ENCODE measurements around the gene ADGRF1. TPM values are rescaled to one million over a fixed set of nuclear protein-coding genes. Genes with fewer than 3 reads are reported as not detected.

ADGRF1 gene
- polyA plus RNA-seq, 2 of the 4 experiments (the other 2 are of a cell fraction): 0.01 TPM; not detected in 1

DNA sequence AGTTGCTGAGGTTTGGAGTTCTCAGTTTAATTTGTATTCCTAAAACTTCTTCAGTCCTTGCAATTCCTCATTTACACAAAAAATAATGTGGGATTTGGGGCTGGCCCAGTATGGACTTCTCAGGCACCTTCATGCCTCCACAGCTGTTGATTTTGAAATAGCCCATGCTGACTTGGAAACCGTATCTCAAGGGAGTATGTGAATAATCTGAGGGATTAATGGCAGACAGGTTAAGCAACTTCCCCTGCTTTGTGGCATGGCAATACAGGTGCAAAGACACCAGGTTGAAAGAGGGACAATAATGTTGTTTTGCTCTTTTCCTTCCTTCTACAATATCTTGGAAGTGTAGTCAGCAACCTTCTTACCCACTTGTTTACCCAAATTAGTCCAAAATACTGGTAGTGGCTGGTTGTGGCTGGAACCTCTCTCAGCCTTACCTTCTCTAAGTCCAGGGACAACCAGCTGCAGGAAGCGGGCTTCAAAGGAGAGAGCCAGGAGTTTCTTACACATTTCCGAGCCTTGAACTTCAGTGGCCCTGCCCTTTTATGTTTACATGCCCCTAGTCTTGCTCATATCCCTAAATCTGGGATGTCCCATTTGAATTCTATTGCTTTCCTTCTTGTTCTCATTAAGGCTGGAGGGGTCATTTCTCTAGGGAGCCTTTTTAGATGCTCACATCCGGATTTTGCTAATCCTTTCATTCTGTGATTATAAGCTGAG, 44.1 kb upstream of the ADGRF1 start:
- ChIA-PET CTCF (interaction anchor here (1.5 kb wide), 1 partner anchor 9 kb away, joined by 5 read pairs; no protein-coding TSS in a partner anchor), POLR2A (no interaction called here)
- Histone ChIP-seq H3K4me3 (no peak overlapping the region), H3K4me1 (no peaks in the 10 kb centered on the region), H3K9me3 (no peaks in the 10 kb centered on the region), H3K4me2 (no peak overlapping the region), H3K27ac (no peak overlapping the region)
- WGBS (ENCODE audit: missing lambda C conversion rate): 77% methylated on average over 4 of the region's 4 CpGs
- no peak for TF ChIP-seq MAZ (IDR thresholded peaks at IDR 0.05; ENCODE audit: borderline replicate concordance, low read depth, low read length)
- TF ChIP-seq TFCP2L1 (CRISPR knock-in tag; IDR thresholded peaks at IDR 0.05): no peak
- no peak for TF ChIP-seq KDM1A (IDR thresholded peaks at IDR 0.05; ENCODE audit: low read depth)
- no peak for TF ChIP-seq CBX2 (IDR thresholded peaks at IDR 0.05; ENCODE audit: borderline replicate concordance, low read depth)
- no peak for TF ChIP-seq PBX3 (IDR thresholded peaks at IDR 0.05)
- no peak for TF ChIP-seq CBX8 (IDR thresholded peaks at IDR 0.05)
- TF ChIP-seq, protein P1, sequence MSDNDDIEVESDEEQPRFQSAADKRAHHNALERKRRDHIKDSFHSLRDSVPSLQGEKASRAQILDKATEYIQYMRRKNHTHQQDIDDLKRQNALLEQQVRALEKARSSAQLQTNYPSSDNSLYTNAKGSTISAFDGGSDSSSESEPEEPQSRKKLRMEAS (IDR thresholded peaks at IDR 0.05): no peak
- TF ChIP-seq USF2 (IDR thresholded peaks at IDR 0.05): no peak
- no peak for TF ChIP-seq TP53 (CRISPR knock-in tag; IDR thresholded peaks at IDR 0.05)
- no peak for TF ChIP-seq EP300 (IDR thresholded peaks at IDR 0.05)
- TF ChIP-seq POLR2A (IDR thresholded peaks at IDR 0.05; ENCODE audit: low read length): no peak
- TF ChIP-seq HOXB13 (CRISPR knock-in tag; IDR thresholded peaks at IDR 0.05; ENCODE audit: low read depth): no peak
- no peak for TF ChIP-seq MYC (IDR thresholded peaks at IDR 0.05; ENCODE audit: borderline replicate concordance, low read length)
- FAIRE-seq (no peak), ATAC-seq (no peak), DNase-seq (ENCODE audit: low read depth in 1 of 2, low spot score in 1 of 2) (no peak)

GRCh38 chr6:47084610-47085009, 42.5 kb upstream of the ADGRF1 start:
- ChIA-PET CTCF (interaction anchor here (1.3 to 2.1 kb wide), 4 partner anchors 9 to 225 kb away, joined by 3 to 5 read pairs (median 5); partner anchors contain the start of gene TNFRSF21), POLR2A (no interaction called here)
- WGBS (ENCODE audit: missing lambda C conversion rate): 69% methylated on average over 2 of the region's 2 CpGs
- Histone ChIP-seq H3K9me3 (no peaks in the 10 kb centered on the region), H3K4me1 (no peaks in the 10 kb centered on the region), H3K4me2 (no peak overlapping the region), H3K4me3 (no peak overlapping the region), H3K27ac (no peak overlapping the region)
- ATAC-seq: no peak
- TF ChIP-seq CHD4 (IDR thresholded peaks at IDR 0.05; ENCODE audit: borderline replicate concordance) (no peak), EP300 (IDR thresholded peaks at IDR 0.05) (no peak), GATA3 (IDR thresholded peaks at IDR 0.05; ENCODE audit: borderline replicate concordance) (no peak), HDAC2 (IDR thresholded peaks at IDR 0.05) (no peak), POLR2AphosphoS2 (conservative IDR thresholded peaks at IDR 0.05; ENCODE audit: low read length) (no peak), HOXA7 (CRISPR knock-in tag; IDR thresholded peaks at IDR 0.05) (no peak), MYC (IDR thresholded peaks at IDR 0.05; ENCODE audit: borderline replicate concordance, low read length) (no peak), FOSL2 (IDR thresholded peaks at IDR 0.05) (no peak), FOSL2 (CRISPR knock-in tag; IDR thresholded peaks at IDR 0.05) (no peak), SREBF2 (IDR thresholded peaks at IDR 0.05) (no peak), RFX5 (IDR thresholded peaks at IDR 0.05) (no peak), NPAS2 (CRISPR knock-in tag; IDR thresholded peaks at IDR 0.05; ENCODE audit: borderline replicate concordance) (no peak), FOXS1 (CRISPR knock-in tag; IDR thresholded peaks at IDR 0.05) (no peak), NFE2L2 (conservative IDR thresholded peaks at IDR 0.05; ENCODE audit: low read length) (no peak), PBX3 (IDR thresholded peaks at IDR 0.05) (no peak), ZSCAN20 (CRISPR knock-in tag; IDR thresholded peaks at IDR 0.05) (no peak), HMGXB4 (CRISPR knock-in tag; IDR thresholded peaks at IDR 0.05; ENCODE audit: borderline replicate concordance) (no peak), JUN (IDR thresholded peaks at IDR 0.05) (no peak), CBX8 (IDR thresholded peaks at IDR 0.05) (no peak), RCOR1 (IDR thresholded peaks at IDR 0.05; ENCODE audit: low read depth, low read length) (no peak)
- no peak for FAIRE-seq
- DNase-seq (ENCODE audit: low read depth in 1 of 2, low spot score in 1 of 2): no peak

All from A549 (cell line).